DOHH2 (cell line): ENCODE results near the gene GPR27.

Experiments used
- H3F3A ChIP-seq: fragments of 200-600 bp; sonication (generic), shearing (Covaris generic); 2 replicates; pipeline ENCODE4 v1.6.0; 2016; ENCODE audit warnings: antibody characterized with exemption, mild to moderate bottlenecking; ENCODE audit not compliant: control insufficient read depth, insufficient read depth
- H3K27ac ChIP-seq: fragments of 200-600 bp; sonication (generic); 2 replicates; pipeline ENCODE4 v1.5.1; 2014; ENCODE audit warnings: low read depth, mild to moderate bottlenecking, low read length, moderate library complexity
- H3K27me3 ChIP-seq: fragments of 200-600 bp; sonication (generic); 2 replicates; pipeline ENCODE4 v1.6.1; 2014; ENCODE audit warnings: mild to moderate bottlenecking, low read length, mixed read lengths; ENCODE audit not compliant: control insufficient read depth
- H3K36me3 ChIP-seq: fragments of 200-600 bp; sonication (generic); 2 replicates; pipeline ENCODE4 v1.6.1; 2014; ENCODE audit warnings: mild to moderate bottlenecking, low read length, moderate library complexity, mixed read lengths; ENCODE audit not compliant: control insufficient read depth
- H3K4me1 ChIP-seq: fragments of 200-600 bp; sonication (generic); 2 replicates; pipeline ENCODE4 v1.6.1; 2014; ENCODE audit warnings: mild to moderate bottlenecking, low read length, mixed read lengths; ENCODE audit not compliant: control insufficient read depth
- H3K4me2 ChIP-seq: fragments of 200-600 bp; sonication (generic); 2 replicates; pipeline ENCODE4 v1.6.0; 2014; ENCODE audit warnings: mild to moderate bottlenecking, low read length, moderate library complexity
- H3K4me3 ChIP-seq: fragments of 200-600 bp; sonication (generic); 2 replicates; pipeline ENCODE4 v1.5.1; 2014; ENCODE audit warnings: mild to moderate bottlenecking, low read length, mixed read lengths
- H3K79me2 ChIP-seq: fragments of 200-600 bp; sonication (generic); 2 replicates; pipeline ENCODE4 v1.6.1; 2014; ENCODE audit warnings: mild to moderate bottlenecking, low read length, mixed read lengths; ENCODE audit not compliant: control insufficient read depth
- H3K9me2 ChIP-seq: fragments of 200-600 bp; sonication (generic); replicated peaks from 2 replicates; pipeline ENCODE4 v1.6.1; 2014; ENCODE audit warnings: mild to moderate bottlenecking, low read length, mixed read lengths; ENCODE audit not compliant: control insufficient read depth
- H3K9me3 ChIP-seq: fragments of 200-600 bp; sonication (generic); 2 replicates; pipeline ENCODE4 v1.6.1; 2014; ENCODE audit warnings: antibody characterized with exemption, low read length, mixed read lengths; ENCODE audit not compliant: control insufficient read depth, insufficient read depth
- H4K20me1 ChIP-seq: fragments of 200-600 bp; sonication (generic); 2 replicates; pipeline ENCODE4 v1.6.0; 2014; ENCODE audit warnings: low read depth, mild to moderate bottlenecking, antibody characterized with exemption, low read length, moderate library complexity; ENCODE audit not compliant: control insufficient read depth, insufficient read depth
- CTCF ChIP-seq: fragments of 200-600 bp; sonication (generic); IDR thresholded peaks from one replicate; pipeline ENCODE4 v1.5.1; 2014; ENCODE audit warnings: antibody characterized with exemption, mild to moderate bottlenecking, low read depth, low read length; ENCODE audit not compliant: poor library complexity, severe bottlenecking
- EZH2phosphoT487 ChIP-seq: fragments of 200-600 bp; sonication (generic); IDR thresholded peaks from 2 replicates; pipeline ENCODE4 v1.6.1; 2017; ENCODE audit warnings: borderline replicate concordance, mild to moderate bottlenecking, antibody characterized with exemption, low read length, moderate library complexity, mixed read lengths

GPR27 gene

GRCh38 chr3:71724584-71725270 is 28.9 kb upstream of the GPR27 start:
- Histone ChIP-seq H3K27me3 (peaks cover 69% of the 10 kb centered on the region), H3K4me2 (peak overlapping the region; percentile 47), H3K36me3 (no peaks in the 10 kb centered on the region), H3K9me2 (no peaks in the 10 kb centered on the region), H3K9me3 (no peaks in the 10 kb centered on the region), H3K27ac (no peak overlapping the region), H3K4me3 (peak overlapping the region; percentile 53), H3F3A (no peaks in the 10 kb centered on the region), H4K20me1 (no peaks in the 10 kb centered on the region; the same call in 1 of the 2 replicates), H3K79me2 (no peaks in the 10 kb centered on the region), H3K4me1 (peaks cover 8% of the 10 kb centered on the region; the same call in 1 of the 2 replicates)
- TF ChIP-seq CTCF (no peak), EZH2phosphoT487 (peak; percentile 100)

DNA sequence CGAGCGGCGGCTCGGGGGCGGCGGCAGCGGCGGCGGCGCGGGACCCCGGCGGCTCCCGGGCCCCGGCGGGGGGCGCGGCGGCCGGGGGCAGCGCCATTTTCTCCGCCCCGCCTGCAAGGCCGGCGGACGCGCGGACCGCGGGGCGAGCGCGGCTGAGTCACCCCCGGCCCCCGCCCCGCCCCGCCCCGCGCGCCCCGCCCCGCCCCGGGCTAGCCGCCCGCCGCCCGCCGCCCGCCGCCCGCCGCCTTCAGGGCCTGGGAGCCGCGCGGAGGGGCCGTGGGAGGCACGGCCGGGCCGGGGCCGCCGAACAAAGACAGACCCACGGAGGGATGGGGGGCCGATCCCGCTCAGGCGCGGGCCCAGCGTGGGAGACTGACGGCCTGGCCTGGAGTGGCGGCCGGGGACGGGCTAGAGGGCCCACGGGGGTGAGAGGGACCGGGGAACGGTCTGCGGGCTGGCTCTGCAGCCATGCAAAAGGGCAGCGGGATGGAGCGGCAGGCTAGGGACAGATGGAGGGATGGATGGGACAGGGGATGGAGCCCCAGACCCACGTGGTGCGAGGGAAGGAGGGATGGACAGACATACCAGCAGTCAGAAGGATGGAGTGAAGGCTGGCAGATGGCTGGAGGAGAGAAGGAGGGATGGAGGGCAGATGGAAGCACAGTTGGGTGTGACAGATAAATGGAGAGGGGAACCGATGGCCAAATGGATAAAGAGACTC is 28.2 kb upstream of the GPR27 start, which contains the start of gene EIF4E3:
Gene EIF4E3, minus strand, starts transcription at position 132 of the 721 bp plus-strand sequence. Its CDS starts 35 bp downstream, at position 97.
- H3F3A ChIP-seq: no peaks in the 10 kb centered on the region
- no peaks in the 10 kb centered on the region for H3K36me3 ChIP-seq
- peaks cover 8% of the 10 kb centered on the region; the same call in 1 of the 2 replicates for H3K4me1 ChIP-seq
- H4K20me1 ChIP-seq: no peaks in the 10 kb centered on the region; the same call in 1 of the 2 replicates
- H3K79me2 ChIP-seq: no peaks in the 10 kb centered on the region
- TF ChIP-seq EZH2phosphoT487: peak; percentile 80; the same call in 1 of the 2 replicates
- TF ChIP-seq CTCF: no peak
- H3K27ac ChIP-seq: no peak within 1 kb of the TSS
- H3K27me3 ChIP-seq: peaks cover 68% of the 10 kb centered on the region
- peak within 1 kb of the TSS; percentile 47 for H3K4me2 ChIP-seq
- no peaks in the 10 kb centered on the region for H3K9me2 ChIP-seq
- no peaks in the 10 kb centered on the region for H3K9me3 ChIP-seq
- peak within 1 kb of the TSS; percentile 53 for H3K4me3 ChIP-seq

- no peak overlapping the region for H3K4me3 ChIP-seq
Observed at GRCh38 chr3:71726146-71726545, 27.5 kb upstream of the GPR27 start.

More at GRCh38 chr3:71726146-71726545, 27.5 kb upstream of the GPR27 start:
- no peaks in the 10 kb centered on the region for H3K9me3 ChIP-seq
- H3K9me2 ChIP-seq: no peaks in the 10 kb centered on the region
- no peaks in the 10 kb centered on the region for H3F3A ChIP-seq
- H3K4me1 ChIP-seq: peaks cover 8% of the 10 kb centered on the region; the same call in 1 of the 2 replicates
- peaks cover 65% of the 10 kb centered on the region for H3K27me3 ChIP-seq
- no peaks in the 10 kb centered on the region for H3K36me3 ChIP-seq
- TF ChIP-seq EZH2phosphoT487 (no peak; the same call in 1 of the 2 replicates), CTCF (no peak)
- no peak overlapping the region for H3K27ac ChIP-seq
- no peaks in the 10 kb centered on the region; the same call in 1 of the 2 replicates for H4K20me1 ChIP-seq
- H3K79me2 ChIP-seq: no peaks in the 10 kb centered on the region
- no peak overlapping the region for H3K4me2 ChIP-seq
